H1 (cell line): ENCODE results near the gene RESP18. TPM values are rescaled to one million over a fixed set of nuclear protein-coding genes. Genes with fewer than 3 reads are reported as not detected.

Experiments
- CTCF ChIA-PET: fragments of 300-600 bp; sonication (Branson Sonifier 250); formaldehyde crosslinking; loops from one replicate; lab custom pipeline; 2021; ENCODE audit not compliant: partially characterized antibody; lab: Charles Lee
- POLR2A ChIA-PET: fragments of 300-600 bp; sonication (Branson Sonifier 250); formaldehyde crosslinking; loops from one replicate; lab custom pipeline; 2021; ENCODE audit warnings: inconsistent platforms; ENCODE audit not compliant: partially characterized antibody; lab: Charles Lee
- DNase-seq, 2 experiments: peaks; one replicate each; pipeline versions ENCODE4 v3.0.0 to v3.0.0-alpha.2; 2010 to 2022; ENCODE audit warnings: low spot score in 2 of 2, low read depth in 1 of 2, mixed read lengths in 1 of 2
- FAIRE-seq: peaks from 2 replicates; lab custom pipeline; 2011; peaks lifted over from hg19 to GRCh38; lab: Jason Lieb, UNC
- H2AFZ ChIP-seq: 2 replicates; pipeline ENCODE4 v1.8.1; 2012; ENCODE audit warnings: low read length, inconsistent platforms
- H2AK5ac ChIP-seq: 2 replicates; pipeline ENCODE4 v1.6.1; 2013; ENCODE audit warnings: low read depth, low read length
- H2BK120ac ChIP-seq: replicated peaks from 2 replicates; pipeline ENCODE3; 2013; ENCODE audit warnings: low read depth, low read length, inconsistent platforms
- H2BK12ac ChIP-seq: 2 replicates; pipeline ENCODE4 v1.6.1; 2013; ENCODE audit warnings: low read depth, low read length
- H2BK15ac ChIP-seq: 2 replicates; pipeline ENCODE4 v1.6.1; 2013; ENCODE audit warnings: low read length
- H2BK20ac ChIP-seq: 2 replicates; pipeline ENCODE4 v1.6.1; 2013; ENCODE audit warnings: low read length
- H2BK5ac ChIP-seq: 2 replicates; pipeline ENCODE4 v1.6.1; 2013; ENCODE audit warnings: low read depth, low read length
- H3K14ac ChIP-seq: 2 replicates; pipeline ENCODE4 v1.6.1; 2013; ENCODE audit warnings: inconsistent platforms; ENCODE audit not compliant: insufficient read length
- H3K18ac ChIP-seq: 2 replicates; pipeline ENCODE4 v1.6.1; 2013; ENCODE audit warnings: low read length; ENCODE audit errors: extremely low read depth
- H3K23ac ChIP-seq: 2 replicates; pipeline ENCODE4 v1.6.1; 2013; ENCODE audit warnings: inconsistent platforms; ENCODE audit not compliant: insufficient read length
- H3K23me2 ChIP-seq: 2 replicates; pipeline ENCODE4 v1.6.1; 2013; ENCODE audit warnings: low read depth, low read length
- H3K27ac ChIP-seq: 2 replicates; pipeline ENCODE4 v1.6.1; 2011; ENCODE audit warnings: low read depth, low read length, inconsistent platforms
- H3K27me3 ChIP-seq, 4 experiments: replicated peaks in 1 of 4; 1 replicate in 1 of 4; 2 replicates in 3 of 4; pipeline versions ENCODE4 v1.6.1 to v1.8.1; 2011 to 2013; ENCODE audit warnings: low read length in 3 of 4, mild to moderate bottlenecking in 3 of 4, inconsistent platforms in 2 of 4, mixed read lengths in 2 of 4, moderate library complexity in 1 of 4; ENCODE audit not compliant: control insufficient read depth in 3 of 4, insufficient read depth in 3 of 4; ENCODE audit errors: extremely low read depth in 1 of 4
- H3K36me3 ChIP-seq, 4 experiments: 2 replicates each; pipeline versions ENCODE4 v1.6.1 to v1.8.1; 2011 to 2013; ENCODE audit warnings: mild to moderate bottlenecking in 4 of 4, low read length in 3 of 4, moderate library complexity in 2 of 4, control low read depth in 1 of 4, inconsistent platforms in 1 of 4; ENCODE audit not compliant: insufficient read depth in 4 of 4, control insufficient read depth in 2 of 4
- H3K4ac ChIP-seq: replicated peaks from 2 replicates; pipeline ENCODE3; 2013; ENCODE audit warnings: low read length, low read depth, mixed read lengths, inconsistent platforms; ENCODE audit not compliant: insufficient read length
- H3K4me1 ChIP-seq, 4 experiments: replicated peaks in 1 of 4; 1 replicate in 1 of 4; 2 replicates in 3 of 4; pipeline versions ENCODE4 v1.6.1 to v1.8.1; 2011 to 2013; ENCODE audit warnings: low read length in 3 of 4, inconsistent platforms in 2 of 4, mixed read lengths in 1 of 4; ENCODE audit not compliant: insufficient read depth in 4 of 4, control insufficient read depth in 3 of 4
- H3K4me2 ChIP-seq, 2 experiments: 2 replicates each; pipeline versions ENCODE4 v1.6.1 to v1.8.1; 2011 to 2013; ENCODE audit warnings: low read depth in 2 of 2, low read length in 2 of 2, control low read depth in 1 of 2, inconsistent platforms in 1 of 2, mild to moderate bottlenecking in 1 of 2; ENCODE audit not compliant: insufficient read depth in 1 of 2
- H3K4me3 ChIP-seq, 4 experiments: fragments of 200-600, 300-600 bp in 1 of 4; sonication (generic), shearing (Covaris generic), sonication (Bioruptor Twin) in 1 of 4; 2 replicates each; pipeline versions ENCODE4 v1.5.1 to v1.8.1; 2011 to 2016; ENCODE audit warnings: low read length in 4 of 4, low read depth in 3 of 4, control low read depth in 2 of 4, inconsistent platforms in 2 of 4, mild to moderate bottlenecking in 2 of 4, mixed read lengths in 1 of 4, moderate library complexity in 1 of 4; ENCODE audit not compliant: insufficient read depth in 2 of 4; ENCODE audit errors: extremely low read depth in 1 of 4
- H3K56ac ChIP-seq: replicated peaks from 2 replicates; pipeline ENCODE3; 2013; ENCODE audit warnings: low read depth, mild to moderate bottlenecking, mixed read lengths, low read length, inconsistent platforms; ENCODE audit not compliant: insufficient read length
- H3K79me1 ChIP-seq: 2 replicates; pipeline ENCODE4 v1.6.1; 2013; ENCODE audit warnings: low read depth, low read length, control low read depth
- H3K79me2 ChIP-seq, 2 experiments: 2 replicates each; pipeline versions ENCODE4 v1.6.1 to v1.8.1; 2012 to 2013; ENCODE audit warnings: low read length in 2 of 2, mild to moderate bottlenecking in 2 of 2, inconsistent platforms in 1 of 2; ENCODE audit not compliant: insufficient read depth in 2 of 2, control insufficient read depth in 1 of 2
- H3K9ac ChIP-seq, 4 experiments: replicated peaks in 1 of 4; 1 replicate in 1 of 4; 2 replicates in 3 of 4; pipeline versions ENCODE4 v1.6.1 to v1.8.1; 2011 to 2013; ENCODE audit warnings: low read depth in 3 of 4, low read length in 3 of 4, control low read depth in 2 of 4, mild to moderate bottlenecking in 2 of 4, moderate library complexity in 2 of 4, inconsistent platforms in 1 of 4; ENCODE audit errors: extremely low read depth in 1 of 4
- H3K9me3 ChIP-seq, 2 experiments: 2 replicates each; pipeline versions ENCODE4 v1.6.1 to v1.8.1; 2012 to 2013; ENCODE audit warnings: mild to moderate bottlenecking in 2 of 2, moderate library complexity in 2 of 2, control low read depth in 1 of 2, inconsistent platforms in 1 of 2, low read depth in 1 of 2, low read length in 1 of 2, mixed read lengths in 1 of 2; ENCODE audit not compliant: insufficient read depth in 2 of 2
- H4K20me1 ChIP-seq, 2 experiments: replicated peaks in 1 of 2; 2 replicates each; pipeline versions ENCODE3 to v1.8.1; 2011 to 2013; ENCODE audit warnings: inconsistent platforms in 2 of 2, low read length in 2 of 2, mild to moderate bottlenecking in 1 of 2; ENCODE audit not compliant: insufficient read depth in 2 of 2, control insufficient read depth in 1 of 2
- H4K5ac ChIP-seq: 2 replicates; pipeline ENCODE4 v1.6.1; 2013; ENCODE audit warnings: low read length, low read depth, mixed read lengths, inconsistent platforms; ENCODE audit not compliant: insufficient read length
- H4K8ac ChIP-seq: 2 replicates; pipeline ENCODE4 v1.8.0; 2013; ENCODE audit warnings: mild to moderate bottlenecking, moderate library complexity, low read length, inconsistent platforms; ENCODE audit not compliant: insufficient read depth; ENCODE audit errors: extremely low read depth
- H4K91ac ChIP-seq: replicated peaks from 2 replicates; pipeline ENCODE3; 2013; ENCODE audit warnings: low read length, mixed read lengths, inconsistent platforms; ENCODE audit not compliant: insufficient read length
- KDM1A ChIP-seq: fragments of 200-600, 300-600 bp; sonication (generic); IDR thresholded peaks from 2 replicates; pipeline ENCODE4 v1.7.1; 2016; ENCODE audit warnings: mild to moderate bottlenecking, low read length, borderline replicate concordance
- RAD21 ChIP-seq, 2 experiments: IDR thresholded peaks in 1 of 2; conservative IDR thresholded peaks in 1 of 2; 2 replicates each; pipeline ENCODE4 v1.6.1; 2011; ENCODE audit warnings: low read depth in 2 of 2, low read length in 2 of 2, improper control_type of control experiment in 1 of 2, inconsistent platforms in 1 of 2, mild to moderate bottlenecking in 1 of 2, moderate library complexity in 1 of 2
- SP2 ChIP-seq: IDR thresholded peaks from 2 replicates; pipeline ENCODE4 v1.6.1; 2012; ENCODE audit warnings: mild to moderate bottlenecking, low read length, inconsistent platforms
- WGBS, 2 experiments: shearing (Covaris generic) in 1 of 2; methylation state at CpG; one replicate each; pipeline versions ENCODE4 v1.1.6 to v1.1.7; 2013 to 2015; ENCODE audit warnings: low lambda C conversion rate in 2 of 2, mixed read lengths in 2 of 2, inconsistent platforms in 1 of 2, low coverage in 1 of 2, missing lambda C conversion rate in 1 of 2; ENCODE audit not compliant: insufficient replicate concordance in 2 of 2, insufficient coverage in 1 of 2, insufficient read length in 1 of 2; ENCODE audit errors: extremely low coverage in 1 of 2, missing lambda C conversion rate in 1 of 2; 5-methylcytosine and 5-hydroxymethylcytosine counted together
- polyA plus RNA-seq, 7 experiments: library from polyadenylated mRNA; depleted of rRNA in 3 of 7; stranded (reverse) in 5 of 7; unstranded in 2 of 7; fragments of >200 nt in 5 of 7; fragments of 200-250 nt in 2 of 7; gene quantifications; 1 replicate in 5 of 7; 2 replicates in 1 of 7; 4 replicates in 1 of 7; pipeline versions ENCODE4 v1.2.1 to v1.2.3, GENCODE V29; 2011 to 2013; ENCODE audit warnings: missing spikeins in 2 of 7, mixed read lengths in 2 of 7
- total RNA-seq: library from RNA; stranded (reverse); fragmentation: NEBNext Ultra II Directional; extraction: Animal tissue kit (Norgen Biotek cat#: 25700); gene quantifications from 2 replicates; pipeline ENCODE4 v1.2.1, GENCODE V29; 2021

The RESP18 gene
- total and polyA plus RNA-seq, 2 of the 8 experiments (the other 6 are each of a cell fraction or from before 2014, with no cell fraction given): not detected

DNA sequence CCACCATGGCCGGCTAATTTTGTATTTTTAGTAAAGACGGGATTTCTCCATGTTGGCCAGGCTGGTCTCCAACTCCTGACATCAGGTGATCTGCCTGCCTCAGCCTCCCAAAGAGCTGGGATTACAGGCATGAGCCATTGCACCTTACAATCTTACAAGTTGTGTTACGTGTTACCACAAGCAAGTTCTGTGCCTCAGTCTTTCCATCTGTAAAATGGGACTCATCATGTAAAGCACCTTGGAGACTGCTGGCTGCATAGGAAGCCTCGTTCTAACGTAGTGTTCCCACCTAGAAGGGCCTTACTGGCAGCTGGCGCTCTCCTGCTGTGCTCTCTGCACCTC, 43.4 kb downstream of the RESP18 start:
- peaks cover 0 to 10% (median 7%) of the 10 kb centered on the region in 4 experiments; a peak in 6 of 7 replicates for H3K4me1 ChIP-seq
- H3K79me2 ChIP-seq: no peaks in the 10 kb centered on the region
- H4K8ac ChIP-seq: no peak overlapping the region
- H2AK5ac ChIP-seq: no peak overlapping the region
- no peak overlapping the region for H3K23ac ChIP-seq
- CTCF ChIA-PET: interaction anchor here (0.7 to 9.0 kb wide), 8 partner anchors 8 to 230 kb away, joined by 3 to 220 read pairs (median 4); partner anchors contain the start of genes DNAJB2, GLB1L, PTPRN and STK16
- H3K9ac ChIP-seq: no peak overlapping the region
- H3K36me3 ChIP-seq: no peaks in the 10 kb centered on the region; a peak in 1 of 8 replicates
- no peak overlapping the region for H2AFZ ChIP-seq
- no peak overlapping the region for H4K5ac ChIP-seq
- H2BK12ac ChIP-seq: no peak overlapping the region
- no peak overlapping the region for H2BK120ac ChIP-seq
- no peak for DNase-seq
- TF ChIP-seq RAD21 (IDR thresholded peaks at IDR 0.05 in 1 of 2, conservative IDR thresholded peaks at IDR 0.05 in 1 of 2; ENCODE audit: low read depth in 2 of 2, low read length in 2 of 2): no peak
- TF ChIP-seq SP2: no peak
- no peak for TF ChIP-seq KDM1A
- TF ChIP-seq, all 59 proteins: peak for 0
- POLR2A ChIA-PET: interaction anchor here (0.9 to 3.4 kb wide), 3 partner anchors 10 to 46 kb away, joined by 3 to 19 read pairs (median 3); no protein-coding TSS in a partner anchor
- no peak overlapping the region for H3K4ac ChIP-seq
- no peak overlapping the region for H3K27ac ChIP-seq
- no peak overlapping the region for H2BK5ac ChIP-seq
- H3K27me3 ChIP-seq: peaks cover 0 to 8% (median 3%) of the 10 kb centered on the region in 4 experiments; a peak in 3 of 7 replicates
- no peak overlapping the region for H4K91ac ChIP-seq
- peaks cover 0 to 2% of the 10 kb centered on the region in 2 experiments for H4K20me1 ChIP-seq
- no peak overlapping the region for H3K56ac ChIP-seq
- H3K4me2 ChIP-seq: no peak overlapping the region
- H2BK20ac ChIP-seq: no peak overlapping the region
- H2BK15ac ChIP-seq: no peak overlapping the region
- 0 out of 4 replicates have a peak, but pooled peaks cover 0 to 5% of the 10 kb centered on the region in 2 experiments for H3K9me3 ChIP-seq
- no peak for FAIRE-seq
- no peak overlapping the region for H3K18ac ChIP-seq
- 93% methylated on average over 6 of the region's 6 CpGs; no CpG with 5 or more reads in 1 of the 2 experiments for WGBS, 2 experiments
- H3K79me1 ChIP-seq: no peaks in the 10 kb centered on the region
- H3K14ac ChIP-seq: no peak overlapping the region
- peaks cover 1% of the 10 kb centered on the region; the same call in 1 of the 2 replicates for H3K23me2 ChIP-seq
- no peak overlapping the region for H3K4me3 ChIP-seq
